ENCODE data around the gene DCC.

Gene DCC

DNA sequence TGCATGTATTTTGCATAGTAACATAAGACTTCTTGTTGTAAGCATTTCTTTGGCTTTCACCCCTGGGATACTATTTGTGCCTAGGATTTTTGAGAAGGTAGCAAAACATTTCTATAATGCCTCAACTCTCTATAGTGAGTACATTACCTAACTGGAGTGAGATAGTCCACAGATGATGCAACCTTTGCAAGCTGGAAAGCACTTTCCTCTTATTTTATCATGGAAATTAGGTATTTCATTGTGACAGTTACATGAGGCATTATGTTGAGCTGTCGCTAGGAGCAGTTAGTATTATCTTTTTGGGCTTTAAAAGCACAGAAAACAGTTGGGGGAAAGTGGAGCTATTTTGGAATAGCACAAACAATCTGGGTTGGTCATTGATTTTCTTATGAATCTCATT is 786.2 kb downstream of the DCC start:
- DNase-seq (ENCODE audit: low spot score): no peak
- H3K27ac ChIP-seq: no peak overlapping the region
- POLR2A ChIA-PET (ENCODE audit: low non-redundant PET): no interaction called here
- TF ChIP-seq, protein P1, sequence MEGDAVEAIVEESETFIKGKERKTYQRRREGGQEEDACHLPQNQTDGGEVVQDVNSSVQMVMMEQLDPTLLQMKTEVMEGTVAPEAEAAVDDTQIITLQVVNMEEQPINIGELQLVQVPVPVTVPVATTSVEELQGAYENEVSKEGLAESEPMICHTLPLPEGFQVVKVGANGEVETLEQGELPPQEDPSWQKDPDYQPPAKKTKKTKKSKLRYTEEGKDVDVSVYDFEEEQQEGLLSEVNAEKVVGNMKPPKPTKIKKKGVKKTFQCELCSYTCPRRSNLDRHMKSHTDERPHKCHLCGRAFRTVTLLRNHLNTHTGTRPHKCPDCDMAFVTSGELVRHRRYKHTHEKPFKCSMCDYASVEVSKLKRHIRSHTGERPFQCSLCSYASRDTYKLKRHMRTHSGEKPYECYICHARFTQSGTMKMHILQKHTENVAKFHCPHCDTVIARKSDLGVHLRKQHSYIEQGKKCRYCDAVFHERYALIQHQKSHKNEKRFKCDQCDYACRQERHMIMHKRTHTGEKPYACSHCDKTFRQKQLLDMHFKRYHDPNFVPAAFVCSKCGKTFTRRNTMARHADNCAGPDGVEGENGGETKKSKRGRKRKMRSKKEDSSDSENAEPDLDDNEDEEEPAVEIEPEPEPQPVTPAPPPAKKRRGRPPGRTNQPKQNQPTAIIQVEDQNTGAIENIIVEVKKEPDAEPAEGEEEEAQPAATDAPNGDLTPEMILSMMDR (conservative IDR thresholded peaks at IDR 0.05; ENCODE audit: low read depth): no peak
- CTCF ChIA-PET: no interaction called here

- POLR2A ChIA-PET (ENCODE audit: low non-redundant PET): no interaction called here
- no peak for DNase-seq (ENCODE audit: low spot score)
- TF ChIP-seq, protein P1 (conservative IDR thresholded peaks at IDR 0.05; ENCODE audit: low read depth): no peak
- no peak overlapping the region for H3K27ac ChIP-seq
- CTCF ChIA-PET: no interaction called here
Observed at GRCh38 chr18:53131001-53131400, 791.0 kb downstream of the DCC start.

DNA sequence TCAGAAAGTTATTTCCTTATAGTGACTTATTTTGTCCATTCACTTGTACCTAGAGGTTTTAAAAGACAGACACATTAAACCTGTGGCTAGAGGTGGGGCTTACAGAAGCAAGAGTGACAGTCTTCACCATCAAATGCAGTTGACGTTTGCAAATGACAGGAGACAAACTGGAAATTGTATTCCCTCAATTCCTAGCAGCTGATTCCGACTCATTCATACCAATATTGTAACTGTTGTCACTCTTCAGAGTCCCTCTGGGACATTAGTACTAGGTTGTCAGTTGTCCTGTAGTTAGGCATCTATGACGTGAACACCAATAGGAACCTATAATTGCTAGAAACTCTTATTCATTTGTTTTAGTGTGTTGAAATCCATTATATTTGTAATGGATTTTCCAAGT is 794.7 kb downstream of the DCC start:
- CTCF ChIA-PET: no interaction called here
- POLR2A ChIA-PET (ENCODE audit: low non-redundant PET): no interaction called here
- no peak overlapping the region for H3K27ac ChIP-seq
- DNase-seq (ENCODE audit: low spot score): no peak
- TF ChIP-seq, protein P1 (conservative IDR thresholded peaks at IDR 0.05; ENCODE audit: low read depth): no peak

DNA sequence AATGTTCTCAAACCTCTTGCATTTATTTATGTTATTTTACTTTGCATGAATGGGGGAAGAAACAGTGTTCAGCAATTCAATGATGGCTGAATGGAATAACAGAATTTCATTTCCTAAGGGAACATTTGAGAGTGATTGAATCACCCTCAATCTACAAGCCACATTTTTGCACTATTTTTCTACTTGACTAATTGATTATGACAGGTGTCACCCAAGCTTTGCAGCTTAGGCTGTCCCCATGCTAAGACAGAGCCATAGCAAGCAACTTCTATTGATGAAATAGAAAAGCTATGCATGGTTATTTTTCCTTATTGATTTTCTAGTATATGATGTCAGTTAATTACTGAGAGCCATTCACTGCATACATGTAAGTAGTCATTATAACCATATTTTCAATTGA is 795.7 kb downstream of the DCC start:
- CTCF ChIA-PET: no interaction called here
- no peak overlapping the region for H3K27ac ChIP-seq
- no peak for DNase-seq (ENCODE audit: low spot score)
- TF ChIP-seq, protein P1 (conservative IDR thresholded peaks at IDR 0.05; ENCODE audit: low read depth): no peak
- POLR2A ChIA-PET (ENCODE audit: low non-redundant PET): no interaction called here

- ChIA-PET CTCF (no interaction called here), POLR2A (ENCODE audit: low non-redundant PET) (no interaction called here)
- H3K27ac ChIP-seq: no peak overlapping the region
- TF ChIP-seq, protein P1 (conservative IDR thresholded peaks at IDR 0.05; ENCODE audit: low read depth): no peak
- DNase-seq (ENCODE audit: low spot score): no peak
Observed at GRCh38 chr18:53139746-53140500, 799.9 kb downstream of the DCC start.

DNA sequence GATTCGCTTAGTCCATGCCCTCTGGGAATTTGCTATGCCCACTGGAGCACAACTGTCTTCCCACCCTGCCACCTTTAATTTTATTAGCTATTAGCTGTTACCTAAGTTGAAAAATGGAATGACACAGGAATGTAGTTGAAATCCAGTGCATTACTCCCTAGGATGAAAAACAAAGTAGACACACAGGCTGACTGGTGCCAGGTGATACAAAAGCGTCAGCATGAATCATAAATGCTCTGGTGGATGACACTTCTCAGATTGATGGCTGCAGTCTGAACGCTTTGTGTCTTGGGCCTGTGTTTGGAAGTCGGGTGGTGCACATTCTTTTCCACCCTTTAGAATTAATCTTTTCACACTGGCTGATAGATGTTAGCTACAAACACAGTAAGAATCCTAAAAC is 802.0 kb downstream of the DCC start:
- no peak for DNase-seq (ENCODE audit: low spot score)
- no peak overlapping the region for H3K27ac ChIP-seq
- TF ChIP-seq, protein P1 (conservative IDR thresholded peaks at IDR 0.05; ENCODE audit: low read depth): no peak
- POLR2A ChIA-PET (ENCODE audit: low non-redundant PET): no interaction called here
- CTCF ChIA-PET: no interaction called here

Data from RWPE1 (cell line).